Measurements from ENCODE around the gene APOA4. TPM values are rescaled to one million over a fixed set of nuclear protein-coding genes. Genes with fewer than 3 reads are reported as not detected.

APOA4 gene
- not detected for total RNA-seq

GRCh38 chr11:116823031-116823843, at the start of gene APOA4:
APOA4 (minus strand) TSS chr11:116823304; CDS start chr11:116823191, 113 bp downstream.
- Histone ChIP-seq H3K9me3 (no peaks in the 10 kb centered on the region), H3K27me3 (no peaks in the 10 kb centered on the region), H3K4me1 (no peaks in the 10 kb centered on the region), H3K36me3 (no peaks in the 10 kb centered on the region), H3K27ac (no peak within 1 kb of the TSS), H3K4me3 (no peak within 1 kb of the TSS)
- TF ChIP-seq CTCF (IDR thresholded peaks at IDR 0.05) = no peak
- TF ChIP-seq EP300 (IDR thresholded peaks at IDR 0.05) = no peak
- TF ChIP-seq POLR2A (IDR thresholded peaks at IDR 0.05) = no peak
- DNase-seq (ENCODE audit: low spot score in 2 of 2) = no peak
- WGBS, 2 donors = 79 to 80% methylated on average over 12 to 16 of the region's 16 CpGs

- DNase-seq (ENCODE audit: low spot score in 2 of 2) = no peak
- peaks cover 0 to 4% (median 0%) of the 10 kb centered on the region in 4 donors for H3K4me1 ChIP-seq
- H3K27ac ChIP-seq = peak overlapping the region in 2 of 4 donors; percentile 46 to 65
- peak in 1 of 2 donors; percentile 10 for TF ChIP-seq EP300 (IDR thresholded peaks at IDR 0.05)
- no peak for TF ChIP-seq POLR2A (IDR thresholded peaks at IDR 0.05)
- H3K36me3 ChIP-seq = peaks cover 0 to 100% (median 8%) of the 10 kb centered on the region in 3 donors
- 53 to 56% methylated on average over 3 of the region's 3 CpGs for WGBS, 2 donors
- no peaks in the 10 kb centered on the region for H3K27me3 ChIP-seq
- no peak overlapping the region for H3K4me3 ChIP-seq
- H3K9me3 ChIP-seq = no peaks in the 10 kb centered on the region
Measured at GRCh38 chr11:116871248-116871647, 48.1 kb upstream of the APOA4 start.

DNA sequence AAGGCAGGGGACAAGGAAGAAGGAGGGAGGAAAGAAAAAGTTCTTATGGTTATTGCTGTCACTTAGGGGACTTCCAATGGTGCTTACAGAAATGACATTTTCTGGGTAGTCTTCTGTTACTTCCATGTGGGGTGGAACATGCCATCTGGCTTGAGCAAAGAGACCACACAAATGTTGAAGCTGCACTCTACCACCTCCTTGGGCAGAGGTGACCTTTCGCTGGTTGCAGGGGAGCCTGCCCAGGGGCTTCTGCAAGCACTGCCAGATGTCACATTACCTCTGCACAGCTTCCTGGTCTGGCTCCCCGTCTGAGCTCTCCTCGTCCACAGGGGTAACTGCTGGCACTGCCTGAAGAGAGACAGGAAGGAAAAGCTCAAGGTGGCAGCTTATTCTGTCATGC, 47.0 kb upstream of the APOA4 start:
- no peaks in the 10 kb centered on the region for H3K9me3 ChIP-seq
- no peak for DNase-seq (ENCODE audit: low spot score in 2 of 2)
- TF ChIP-seq POLR2A (IDR thresholded peaks at IDR 0.05) (no peak), CTCF (IDR thresholded peaks at IDR 0.05) (no peak), EP300 (IDR thresholded peaks at IDR 0.05) (no peak)
- peaks cover 0 to 100% (median 16%) of the 10 kb centered on the region in 3 donors for H3K36me3 ChIP-seq
- no peaks in the 10 kb centered on the region for H3K27me3 ChIP-seq
- H3K4me1 ChIP-seq = peaks cover 0 to 4% (median 0%) of the 10 kb centered on the region in 4 donors
- H3K4me3 ChIP-seq = no peak overlapping the region
- WGBS, 2 donors = 80 to 84% methylated on average over 3 of the region's 3 CpGs
- no peak overlapping the region for H3K27ac ChIP-seq

DNA sequence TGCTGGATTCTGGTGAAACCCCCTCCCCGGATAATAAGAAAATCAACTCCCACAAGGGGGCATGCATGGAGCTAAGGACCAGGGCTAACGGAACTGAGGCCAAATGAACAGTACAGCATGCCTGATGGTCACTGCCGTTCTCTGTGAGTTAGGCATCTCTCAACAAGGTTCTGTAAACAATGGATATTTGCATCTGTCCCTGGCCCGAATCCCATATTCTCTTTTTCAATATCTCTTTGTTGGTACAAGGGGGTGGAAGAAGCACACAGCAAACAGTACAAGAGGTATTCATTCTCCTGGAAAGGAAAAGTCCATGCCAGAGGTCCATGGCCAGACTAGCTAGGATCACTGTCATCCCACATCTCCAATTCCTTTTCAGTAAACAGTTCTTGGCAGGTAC, 46.5 kb upstream of the APOA4 start:
- DNase-seq (ENCODE audit: low spot score in 2 of 2) = no peak
- Histone ChIP-seq H3K27me3 (no peaks in the 10 kb centered on the region), H3K9me3 (no peaks in the 10 kb centered on the region), H3K4me3 (no peak overlapping the region), H3K4me1 (peaks cover 0 to 4% (median 0%) of the 10 kb centered on the region in 4 donors), H3K36me3 (peaks cover 0 to 99% (median 19%) of the 10 kb centered on the region in 3 donors), H3K27ac (no peak overlapping the region)
- TF ChIP-seq EP300 (IDR thresholded peaks at IDR 0.05) (no peak), POLR2A (IDR thresholded peaks at IDR 0.05) (no peak), CTCF (IDR thresholded peaks at IDR 0.05) (no peak)
- WGBS, 2 donors = 58 to 67% methylated on average over 4 of the region's 4 CpGs

GRCh38 chr11:116868066-116868465, 45.0 kb upstream of the APOA4 start:
- Histone ChIP-seq H3K36me3 (peaks cover 0 to 99% (median 16%) of the 10 kb centered on the region in 3 donors), H3K4me1 (peaks cover 0 to 4% (median 0%) of the 10 kb centered on the region in 4 donors), H3K4me3 (no peak overlapping the region), H3K27ac (no peak overlapping the region), H3K27me3 (no peaks in the 10 kb centered on the region), H3K9me3 (no peaks in the 10 kb centered on the region)
- no peak for DNase-seq (ENCODE audit: low spot score in 2 of 2)
- WGBS, 2 donors = 59 to 77% methylated on average over 3 of the region's 3 CpGs
- TF ChIP-seq CTCF (IDR thresholded peaks at IDR 0.05) (no peak), EP300 (IDR thresholded peaks at IDR 0.05) (no peak)

Data from tibial nerve (tissue), 4 donors.